ENCODE data around the gene AHI1. TPM values are rescaled to one million over a fixed set of nuclear protein-coding genes. Genes with fewer than 3 reads are reported as not detected.

Gene AHI1
- total RNA-seq, 5 donors from 2014 or later (not counting 1 experiment from before 2014, with no cell fraction given): 9.6 to 27.6 (median 15.8) TPM

- no peak overlapping the region for H3K4me3 ChIP-seq (ENCODE audit: control insufficient read depth in 1 of 2, extremely low read depth in 1 of 2, low read length in 1 of 2)
- H3K4me1 Mint-ChIP-seq: peaks cover 0 to 9% (median 0%) of the 10 kb centered on the region in 3 donors
Observed at GRCh38 chr6:135270676-135271536, 226.6 kb downstream of the AHI1 start.

GRCh38 chr6:135269481-135269891 lies 228.1 kb downstream of the AHI1 start:
- no peaks in the 10 kb centered on the region for H3K36me3 ChIP-seq (ENCODE audit: control insufficient read depth in 2 of 2, extremely low read depth in 1 of 2, insufficient read depth in 1 of 2, low read length in 1 of 2)
- H3K4me3 ChIP-seq (ENCODE audit: control insufficient read depth in 1 of 2, extremely low read depth in 1 of 2, low read length in 1 of 2): no peak overlapping the region
- H3K9me3 ChIP-seq: no peaks in the 10 kb centered on the region
- Mint-ChIP-seq H3K4me1 (peaks cover 0 to 9% (median 2%) of the 10 kb centered on the region in 3 donors), H3K27me3 (no peaks in the 10 kb centered on the region), H3K36me3 (no peaks in the 10 kb centered on the region), H3K4me3 (no peak overlapping the region), H3K27ac (no peak overlapping the region), H3K9me3 (no peaks in the 10 kb centered on the region)
- no peak overlapping the region for H3K27ac ChIP-seq (ENCODE audit: low read length)
- no peak for DNase-seq
- WGBS (ENCODE audit: insufficient coverage): no CpG with 5 or more reads among the region's 1 CpG
- no peak for ATAC-seq (replicated peaks in 1 of 4)
- ChIA-PET CTCF (no interaction called here), POLR2A (no interaction called here)
- no peaks in the 10 kb centered on the region for H3K4me1 ChIP-seq (ENCODE audit: control insufficient read depth in 1 of 2, extremely low read depth in 1 of 2, insufficient read depth in 2 of 2, low read length in 2 of 2)
- H3K27me3 ChIP-seq (replicated peaks in 1 of 2; ENCODE audit: control insufficient read depth in 2 of 2, extremely low read depth in 1 of 2, insufficient read depth in 2 of 2, low read length in 1 of 2): no peaks in the 10 kb centered on the region

More at GRCh38 chr6:135270676-135271536, 226.6 kb downstream of the AHI1 start:
- no peaks in the 10 kb centered on the region for H3K36me3 ChIP-seq (ENCODE audit: control insufficient read depth in 2 of 2, extremely low read depth in 1 of 2, insufficient read depth in 1 of 2, low read length in 1 of 2)
- ATAC-seq (replicated peaks in 1 of 4): no peak
- no peaks in the 10 kb centered on the region for H3K9me3 ChIP-seq
- Mint-ChIP-seq H3K27me3 (peaks cover 3 to 7% of the 10 kb centered on the region in 2 donors), H3K27ac (no peak overlapping the region), H3K36me3 (no peaks in the 10 kb centered on the region), H3K9me3 (no peaks in the 10 kb centered on the region), H3K4me3 (no peak overlapping the region)
- no peak overlapping the region for H3K27ac ChIP-seq (ENCODE audit: low read length)
- POLR2A ChIA-PET: interaction anchor here in 1 of 2 donors (0.6 kb wide), 1 partner anchor 1063 kb away, joined by 3 read pairs; no protein-coding TSS in a partner anchor
- H3K4me1 ChIP-seq (ENCODE audit: control insufficient read depth in 1 of 2, extremely low read depth in 1 of 2, insufficient read depth in 2 of 2, low read length in 2 of 2): no peaks in the 10 kb centered on the region
- 86% methylated on average over 7 of the region's 11 CpGs for WGBS (ENCODE audit: insufficient coverage)
- CTCF ChIA-PET: interaction anchor here (0.6 to 0.7 kb wide), 2 partner anchors 33 to 1963 kb away, joined by 3 read pairs; no protein-coding TSS in a partner anchor
- DNase-seq: no peak
- H3K27me3 ChIP-seq (replicated peaks in 1 of 2; ENCODE audit: control insufficient read depth in 2 of 2, extremely low read depth in 1 of 2, insufficient read depth in 2 of 2, low read length in 1 of 2): no peaks in the 10 kb centered on the region

GRCh38 chr6:135268740-135269139 lies 228.8 kb downstream of the AHI1 start:
- Mint-ChIP-seq H3K4me3 (no peak overlapping the region), H3K27ac (no peak overlapping the region), H3K4me1 (peaks cover 0 to 9% (median 2%) of the 10 kb centered on the region in 3 donors), H3K9me3 (no peaks in the 10 kb centered on the region), H3K27me3 (no peaks in the 10 kb centered on the region), H3K36me3 (no peaks in the 10 kb centered on the region)
- ChIA-PET POLR2A (interaction anchor here in 1 of 2 donors (0.8 kb wide), 1 partner anchor 11 kb away, joined by 9 read pairs; no protein-coding TSS in a partner anchor), CTCF (interaction anchor here in 1 of 2 donors (0.8 kb wide), 1 partner anchor 11 kb away, joined by 3 read pairs; no protein-coding TSS in a partner anchor)
- 100% methylated on average over 2 of the region's 3 CpGs for WGBS (ENCODE audit: insufficient coverage)
- ATAC-seq (replicated peaks in 1 of 4) (no peak), DNase-seq (no peak)
- Histone ChIP-seq H3K4me1 (ENCODE audit: control insufficient read depth in 1 of 2, extremely low read depth in 1 of 2, insufficient read depth in 2 of 2, low read length in 2 of 2) (no peaks in the 10 kb centered on the region), H3K27ac (ENCODE audit: low read length) (no peak overlapping the region), H3K27me3 (replicated peaks in 1 of 2; ENCODE audit: control insufficient read depth in 2 of 2, extremely low read depth in 1 of 2, insufficient read depth in 2 of 2, low read length in 1 of 2) (no peaks in the 10 kb centered on the region), H3K4me3 (ENCODE audit: control insufficient read depth in 1 of 2, extremely low read depth in 1 of 2, low read length in 1 of 2) (no peak overlapping the region), H3K9me3 (no peaks in the 10 kb centered on the region), H3K36me3 (ENCODE audit: control insufficient read depth in 2 of 2, extremely low read depth in 1 of 2, insufficient read depth in 1 of 2, low read length in 1 of 2) (no peaks in the 10 kb centered on the region)

- Histone ChIP-seq H3K4me3 (ENCODE audit: control insufficient read depth in 1 of 2, extremely low read depth in 1 of 2, low read length in 1 of 2) (no peak overlapping the region), H3K36me3 (ENCODE audit: control insufficient read depth in 2 of 2, extremely low read depth in 1 of 2, insufficient read depth in 1 of 2, low read length in 1 of 2) (no peaks in the 10 kb centered on the region), H3K27me3 (replicated peaks in 1 of 2; ENCODE audit: control insufficient read depth in 2 of 2, extremely low read depth in 1 of 2, insufficient read depth in 2 of 2, low read length in 1 of 2) (no peaks in the 10 kb centered on the region), H3K9me3 (no peaks in the 10 kb centered on the region), H3K27ac (ENCODE audit: low read length) (no peak overlapping the region), H3K4me1 (ENCODE audit: control insufficient read depth in 1 of 2, extremely low read depth in 1 of 2, insufficient read depth in 2 of 2, low read length in 2 of 2) (no peaks in the 10 kb centered on the region)
- Mint-ChIP-seq H3K27me3 (no peaks in the 10 kb centered on the region), H3K4me3 (no peak overlapping the region), H3K4me1 (peaks cover 0 to 9% (median 2%) of the 10 kb centered on the region in 3 donors), H3K9me3 (no peaks in the 10 kb centered on the region), H3K27ac (no peak overlapping the region), H3K36me3 (no peaks in the 10 kb centered on the region)
- ATAC-seq (replicated peaks in 1 of 4): no peak
- CTCF ChIA-PET: interaction anchor here (0.7 to 0.8 kb wide), 2 partner anchors 11 to 122 kb away, joined by 3 read pairs; no protein-coding TSS in a partner anchor
- POLR2A ChIA-PET: interaction anchor here in 1 of 2 donors (0.8 kb wide), 1 partner anchor 11 kb away, joined by 9 read pairs; no protein-coding TSS in a partner anchor
- WGBS (ENCODE audit: insufficient coverage): no CpG with 5 or more reads among the region's 3 CpGs
- DNase-seq: no peak
Observed at GRCh38 chr6:135268263-135268662, 229.3 kb downstream of the AHI1 start.

- Mint-ChIP-seq H3K27ac (no peak overlapping the region), H3K4me1 (peaks cover 0 to 9% (median 2%) of the 10 kb centered on the region in 3 donors), H3K27me3 (no peaks in the 10 kb centered on the region), H3K4me3 (no peak overlapping the region), H3K9me3 (no peaks in the 10 kb centered on the region), H3K36me3 (no peaks in the 10 kb centered on the region)
- ATAC-seq (replicated peaks in 1 of 4): no peak
- no peaks in the 10 kb centered on the region for H3K9me3 ChIP-seq
- H3K4me3 ChIP-seq (ENCODE audit: control insufficient read depth in 1 of 2, extremely low read depth in 1 of 2, low read length in 1 of 2): no peak overlapping the region
- H3K4me1 ChIP-seq (ENCODE audit: control insufficient read depth in 1 of 2, extremely low read depth in 1 of 2, insufficient read depth in 2 of 2, low read length in 2 of 2): no peaks in the 10 kb centered on the region
- CTCF ChIA-PET: interaction anchor here in 1 of 2 donors (0.6 kb wide), 1 partner anchor 461 kb away, joined by 4 read pairs; no protein-coding TSS in a partner anchor
- no CpG with 5 or more reads among the region's 2 CpGs for WGBS (ENCODE audit: insufficient coverage)
- H3K27ac ChIP-seq (ENCODE audit: low read length): no peak overlapping the region
- no peaks in the 10 kb centered on the region for H3K36me3 ChIP-seq (ENCODE audit: control insufficient read depth in 2 of 2, extremely low read depth in 1 of 2, insufficient read depth in 1 of 2, low read length in 1 of 2)
- DNase-seq: no peak
- no peaks in the 10 kb centered on the region for H3K27me3 ChIP-seq (replicated peaks in 1 of 2; ENCODE audit: control insufficient read depth in 2 of 2, extremely low read depth in 1 of 2, insufficient read depth in 2 of 2, low read length in 1 of 2)
- POLR2A ChIA-PET: interaction anchor here (0.6 to 0.7 kb wide), 4 partner anchors 16 to 564 kb away, joined by 3 to 7 read pairs (median 6); no protein-coding TSS in a partner anchor
Observed at GRCh38 chr6:135267085-135267484, 230.5 kb downstream of the AHI1 start.

GRCh38 chr6:135266675-135267074 lies 230.9 kb downstream of the AHI1 start:
- no peak overlapping the region for H3K27ac ChIP-seq (ENCODE audit: low read length)
- Mint-ChIP-seq H3K36me3 (no peaks in the 10 kb centered on the region), H3K4me3 (no peak overlapping the region), H3K27me3 (no peaks in the 10 kb centered on the region), H3K27ac (no peak overlapping the region), H3K4me1 (peaks cover 0 to 9% (median 2%) of the 10 kb centered on the region in 3 donors), H3K9me3 (no peaks in the 10 kb centered on the region)
- H3K27me3 ChIP-seq (replicated peaks in 1 of 2; ENCODE audit: control insufficient read depth in 2 of 2, extremely low read depth in 1 of 2, insufficient read depth in 2 of 2, low read length in 1 of 2): no peaks in the 10 kb centered on the region
- WGBS (ENCODE audit: insufficient coverage): 81% methylated on average over 3 of the region's 8 CpGs
- DNase-seq (no peak), ATAC-seq (replicated peaks in 1 of 4) (no peak)
- no peaks in the 10 kb centered on the region for H3K36me3 ChIP-seq (ENCODE audit: control insufficient read depth in 2 of 2, extremely low read depth in 1 of 2, insufficient read depth in 1 of 2, low read length in 1 of 2)
- H3K4me1 ChIP-seq (ENCODE audit: control insufficient read depth in 1 of 2, extremely low read depth in 1 of 2, insufficient read depth in 2 of 2, low read length in 2 of 2): no peaks in the 10 kb centered on the region
- H3K9me3 ChIP-seq: no peaks in the 10 kb centered on the region
- POLR2A ChIA-PET: interaction anchor here (0.6 to 0.7 kb wide), 2 partner anchors 146 to 563 kb away, joined by 3 to 7 read pairs; no protein-coding TSS in a partner anchor
- H3K4me3 ChIP-seq (ENCODE audit: control insufficient read depth in 1 of 2, extremely low read depth in 1 of 2, low read length in 1 of 2): no peak overlapping the region
- CTCF ChIA-PET: no interaction called here
